CD1c-positive myeloid dendritic cell (primary cell): ENCODE data around the gene HPSE.

Experiments
- DNase-seq: peaks from one replicate; pipeline ENCODE4 v3.0.0-alpha.2; 2016; ENCODE audit errors: extremely low spot score

Gene HPSE

DNA sequence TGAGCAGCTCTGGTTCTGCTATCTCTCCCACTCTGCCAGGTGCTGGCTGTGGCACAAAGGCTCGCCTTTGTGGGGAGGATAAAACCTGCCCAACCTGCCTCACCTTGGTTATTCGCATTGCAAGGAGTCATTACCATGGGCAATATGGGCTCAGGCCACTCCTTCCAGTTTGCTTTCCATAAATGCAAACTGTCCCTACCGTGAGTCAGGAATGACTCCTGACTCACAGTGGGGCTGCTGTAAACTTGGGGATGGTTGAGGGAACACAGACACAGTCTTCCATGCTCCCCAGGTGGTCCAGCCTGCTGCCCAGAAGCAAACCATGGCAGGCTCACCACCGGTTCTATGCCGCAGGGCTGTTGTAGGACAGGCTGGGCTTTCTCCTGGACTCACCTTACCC, 86.2 kb downstream of the HPSE start:
- DNase-seq: no peak

DNA sequence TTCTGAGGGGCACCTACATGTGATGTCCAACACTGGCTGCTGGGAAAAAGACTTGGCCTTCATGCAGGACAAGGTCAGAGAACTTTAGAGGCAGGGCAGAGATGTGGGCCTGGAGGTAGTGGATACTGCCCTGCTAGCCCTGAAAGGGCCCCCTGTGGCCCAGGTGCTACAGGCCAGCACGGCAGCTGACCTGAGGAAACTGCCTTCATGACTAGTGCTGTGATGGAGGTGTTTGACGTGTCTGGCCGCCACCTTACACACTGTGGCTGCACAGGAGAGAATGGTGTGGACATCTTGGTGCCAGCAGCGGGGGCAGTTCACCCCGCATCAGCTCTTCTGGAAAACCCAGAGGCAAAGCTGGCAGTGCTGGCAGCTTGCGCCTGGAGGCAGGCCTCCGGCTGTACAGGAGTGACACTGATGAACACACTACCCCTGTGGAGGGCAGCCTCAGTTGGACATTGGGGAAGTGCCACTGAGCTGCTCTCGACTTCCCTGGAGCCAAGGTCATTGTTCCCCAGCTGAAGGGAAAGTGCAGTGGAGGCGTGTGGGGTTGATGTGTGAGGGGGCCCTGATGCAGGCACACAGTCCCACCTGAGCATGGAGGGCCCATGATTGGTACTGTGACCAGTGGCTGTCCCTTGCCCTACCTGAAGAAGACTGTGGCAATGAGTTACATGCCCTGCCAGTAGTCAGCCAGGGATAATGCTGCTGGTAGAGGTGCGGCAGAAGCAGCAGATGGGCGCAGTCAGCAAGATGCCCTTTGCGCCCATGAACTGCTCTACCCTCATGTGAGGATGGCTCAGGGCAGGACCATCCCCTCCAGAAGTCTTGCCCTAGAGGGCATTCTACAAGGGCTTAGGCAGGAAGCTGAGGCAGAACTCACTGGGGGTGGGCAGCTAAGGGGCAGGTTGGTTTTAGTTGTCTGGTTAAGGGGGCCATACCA, 87.0 kb downstream of the HPSE start:
- no peak for DNase-seq
